Kidney glomerular epithelial cell (primary cell): ENCODE measurements around the gene CRB2.

Source experiments
- DNase-seq: peaks from one replicate; lab custom pipeline; 2025; lab: John Stamatoyannopoulos, UW

The CRB2 gene

DNA sequence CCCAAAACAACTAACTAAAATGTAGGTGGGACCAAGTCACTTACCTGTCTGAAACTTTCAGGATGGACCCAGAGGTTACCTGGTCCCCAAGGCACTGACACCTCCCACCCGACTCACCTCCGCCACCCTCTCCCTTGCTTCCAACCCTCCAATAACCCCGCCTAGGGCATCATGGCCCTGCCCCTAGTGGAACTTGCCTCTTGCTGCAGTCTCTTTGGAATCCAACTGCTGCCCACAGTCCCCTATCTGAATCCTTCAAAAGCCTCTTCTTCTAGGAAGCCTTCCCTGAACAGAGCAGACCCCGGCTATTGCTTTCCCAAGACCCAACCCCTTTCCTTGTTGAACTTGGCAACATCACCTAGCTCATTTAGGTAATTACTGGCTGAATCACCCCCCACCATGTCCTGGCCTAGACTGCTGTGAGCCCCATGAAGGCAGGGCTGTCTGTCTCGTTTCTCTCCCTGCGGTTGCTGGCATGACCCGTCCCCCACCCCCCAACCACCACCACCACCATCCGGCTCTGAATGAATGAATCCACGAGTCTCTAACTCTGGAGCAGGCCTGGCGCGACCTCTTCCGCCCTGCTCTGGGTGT lies 9.4 kb downstream of the CRB2 start:
- DNase-seq, result peak; percentile 30

DNA sequence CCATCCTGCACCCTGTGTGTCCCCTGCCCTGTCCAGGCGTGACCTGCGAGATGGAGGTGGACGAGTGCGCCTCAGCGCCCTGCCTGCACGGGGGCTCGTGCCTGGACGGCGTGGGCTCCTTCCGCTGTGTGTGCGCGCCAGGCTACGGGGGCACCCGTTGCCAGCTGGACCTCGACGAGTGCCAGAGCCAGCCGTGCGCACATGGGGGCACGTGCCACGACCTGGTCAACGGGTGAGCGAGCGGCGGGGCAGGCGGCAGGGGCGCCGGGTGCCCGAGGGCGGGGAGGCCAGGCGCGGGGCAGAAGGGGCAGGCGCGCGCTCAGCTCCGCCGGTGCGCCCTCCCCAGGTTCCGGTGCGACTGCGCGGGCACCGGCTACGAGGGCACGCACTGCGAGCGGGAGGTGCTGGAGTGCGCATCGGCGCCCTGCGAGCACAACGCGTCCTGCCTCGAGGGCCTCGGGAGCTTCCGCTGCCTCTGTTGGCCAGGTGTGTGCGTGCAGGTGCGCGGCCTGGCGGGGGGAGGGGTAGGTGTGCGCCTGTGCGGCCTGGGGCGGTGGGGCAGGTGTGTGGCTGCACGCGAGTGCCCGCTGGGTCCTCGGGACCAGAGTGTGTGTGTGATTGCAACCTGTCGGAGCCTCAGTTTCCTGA lies 10.0 kb downstream of the CRB2 start:
- DNase-seq, result no peak

DNA sequence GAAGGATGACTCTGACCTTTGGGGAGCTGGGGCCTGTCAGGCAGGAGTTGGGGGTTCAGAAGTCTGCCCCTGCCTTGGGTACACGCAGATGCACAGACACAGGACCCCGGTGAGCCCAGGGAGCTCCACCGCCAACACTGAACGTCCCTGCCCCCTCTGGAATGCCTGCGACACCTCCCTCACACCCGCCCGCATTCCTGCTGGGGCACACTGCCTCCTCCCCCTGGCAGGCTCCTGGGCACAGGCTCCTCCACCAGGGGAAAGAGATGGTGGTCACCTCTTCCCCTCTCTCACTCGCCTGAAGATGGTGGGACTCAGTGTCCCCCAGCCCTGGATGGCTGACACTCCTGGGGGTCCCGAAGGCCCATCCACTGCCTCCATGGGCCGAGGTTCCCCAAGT lies 12.0 kb downstream of the CRB2 start:
- DNase-seq, result peak; percentile 56

DNA sequence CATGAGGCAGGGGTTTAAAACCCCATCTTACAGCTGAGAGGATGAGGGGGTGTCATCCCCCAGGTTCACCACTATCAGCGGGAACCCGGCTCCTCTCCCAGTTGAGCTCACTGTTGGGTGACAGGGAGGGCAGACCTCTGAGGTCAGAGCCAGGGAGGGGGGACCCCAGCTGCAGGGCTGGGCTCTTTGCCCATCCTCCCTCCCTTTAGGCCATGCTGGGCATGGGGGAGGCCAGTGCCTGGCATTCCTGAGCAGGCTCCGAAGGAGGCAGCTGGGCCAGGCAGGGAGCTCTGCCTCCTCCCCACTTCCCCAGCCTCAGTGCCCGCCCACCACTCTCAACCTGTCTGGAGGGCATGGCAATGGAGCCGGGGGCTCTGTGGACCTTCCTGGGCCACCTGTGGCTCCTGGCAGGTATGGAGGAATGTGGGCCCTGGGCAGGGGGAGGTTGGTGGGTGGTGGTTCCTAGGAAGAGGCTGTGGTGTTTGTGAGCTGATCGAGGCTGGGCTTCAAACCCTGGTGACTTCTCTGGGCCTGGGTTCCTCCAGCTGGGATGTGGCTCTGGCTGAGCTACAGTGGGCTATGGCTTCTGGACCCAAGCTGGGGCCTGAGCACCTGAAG lies 12.6 kb downstream of the CRB2 start:
- DNase-seq, result peak; percentile 41

DNA sequence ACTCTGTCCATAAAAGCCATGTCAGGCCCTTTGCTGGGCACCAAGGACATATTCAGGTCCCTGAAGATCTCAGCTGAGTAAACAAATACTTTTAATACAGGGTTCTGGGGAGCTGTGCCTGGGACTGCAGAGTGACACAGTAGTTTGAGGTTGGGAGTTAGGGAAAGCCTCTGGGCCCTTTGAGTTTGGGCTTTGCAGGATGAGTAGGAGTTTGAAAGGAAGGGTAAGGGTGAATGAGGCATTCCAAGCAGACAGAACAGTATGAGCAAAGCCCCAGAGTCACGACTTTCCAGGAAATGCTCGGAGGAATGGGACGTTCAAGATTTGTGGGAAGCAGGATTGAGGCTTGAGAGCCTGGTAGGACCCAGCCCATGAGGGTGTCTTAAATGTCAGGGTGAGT lies 13.3 kb downstream of the CRB2 start:
- no peak for DNase-seq

DNA sequence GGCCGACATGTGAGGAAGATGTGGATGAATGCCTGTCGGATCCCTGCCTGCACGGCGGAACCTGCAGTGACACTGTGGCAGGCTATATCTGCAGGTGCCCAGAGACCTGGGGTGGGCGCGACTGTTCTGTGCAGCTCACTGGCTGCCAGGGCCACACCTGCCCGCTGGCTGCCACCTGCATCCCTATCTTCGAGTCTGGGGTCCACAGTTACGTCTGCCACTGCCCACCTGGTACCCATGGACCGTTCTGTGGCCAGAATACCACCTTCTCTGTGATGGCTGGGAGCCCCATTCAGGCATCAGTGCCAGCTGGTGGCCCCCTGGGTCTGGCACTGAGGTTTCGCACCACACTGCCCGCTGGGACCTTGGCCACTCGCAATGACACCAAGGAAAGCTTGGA lies 14.1 kb downstream of the CRB2 start:
- DNase-seq, result no peak

DNA sequence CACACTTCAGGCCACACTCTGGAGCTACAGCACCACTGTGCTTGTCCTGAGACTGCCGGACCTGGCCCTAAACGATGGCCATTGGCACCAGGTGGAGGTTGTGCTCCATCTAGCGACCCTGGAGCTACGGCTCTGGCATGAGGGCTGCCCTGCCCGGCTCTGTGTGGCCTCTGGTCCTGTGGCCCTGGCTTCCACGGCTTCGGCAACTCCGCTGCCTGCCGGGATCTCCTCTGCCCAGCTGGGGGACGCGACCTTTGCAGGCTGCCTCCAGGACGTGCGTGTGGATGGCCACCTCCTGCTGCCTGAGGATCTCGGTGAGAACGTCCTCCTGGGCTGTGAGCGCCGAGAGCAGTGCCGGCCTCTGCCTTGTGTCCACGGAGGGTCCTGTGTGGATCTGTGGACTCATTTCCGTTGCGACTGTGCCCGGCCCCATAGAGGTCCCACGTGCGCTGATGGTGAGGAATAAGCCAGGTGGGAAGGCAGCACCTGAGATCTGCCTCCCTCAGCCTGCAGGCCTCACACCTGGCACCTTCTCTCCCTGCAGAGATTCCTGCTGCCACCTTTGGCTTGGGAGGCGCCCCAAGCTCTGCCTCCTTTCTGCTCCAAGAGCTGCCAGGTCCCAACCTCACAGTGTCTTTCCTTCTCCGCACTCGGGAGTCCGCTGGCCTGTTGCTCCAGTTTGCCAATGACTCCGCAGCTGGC lies 14.7 kb downstream of the CRB2 start:
- no peak for DNase-seq

DNA sequence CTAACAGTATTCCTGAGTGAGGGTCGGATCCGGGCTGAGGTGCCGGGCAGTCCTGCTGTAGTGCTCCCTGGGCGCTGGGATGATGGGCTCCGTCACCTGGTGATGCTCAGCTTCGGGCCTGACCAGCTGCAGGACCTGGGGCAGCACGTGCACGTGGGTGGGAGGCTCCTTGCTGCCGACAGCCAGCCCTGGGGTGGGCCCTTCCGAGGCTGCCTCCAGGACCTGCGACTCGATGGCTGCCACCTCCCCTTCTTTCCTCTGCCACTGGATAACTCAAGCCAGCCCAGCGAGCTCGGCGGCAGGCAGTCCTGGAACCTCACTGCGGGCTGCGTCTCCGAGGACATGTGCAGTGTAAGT lies 15.2 kb downstream of the CRB2 start:
- DNase-seq, result no peak

DNA sequence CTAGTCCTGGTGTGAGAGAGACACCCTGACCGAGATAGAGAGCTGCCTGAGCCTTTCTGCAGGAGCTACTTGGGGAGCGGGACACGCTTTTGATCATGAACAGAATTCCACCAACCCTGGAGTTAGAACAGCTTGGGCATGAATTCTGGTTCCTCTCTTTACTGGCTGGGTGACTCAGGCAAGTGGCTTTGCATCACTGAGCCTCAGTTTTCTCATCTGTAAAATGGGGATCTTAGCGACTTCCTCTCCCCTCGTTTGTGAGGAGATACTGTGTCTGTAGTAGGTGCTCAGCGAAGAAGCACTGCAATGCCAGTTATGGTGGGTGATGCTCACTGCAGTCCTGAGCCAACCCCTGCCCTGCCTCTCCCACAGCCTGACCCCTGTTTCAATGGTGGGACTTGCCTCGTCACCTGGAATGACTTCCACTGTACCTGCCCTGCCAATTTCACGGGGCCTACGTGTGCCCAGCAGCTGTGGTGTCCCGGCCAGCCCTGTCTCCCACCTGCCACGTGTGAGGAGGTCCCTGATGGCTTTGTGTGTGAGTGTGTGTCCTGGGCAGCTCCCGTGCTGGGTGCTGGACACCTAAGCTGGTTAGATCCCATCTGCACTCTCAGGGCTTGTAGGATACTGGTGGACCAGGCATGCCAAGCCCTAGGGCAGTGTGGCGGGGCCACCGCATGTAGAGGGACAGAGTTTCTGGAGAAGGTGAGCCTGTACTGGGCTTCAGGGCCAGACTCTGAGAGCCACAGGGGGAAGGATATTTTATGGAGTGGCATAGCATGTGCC lies 16.0 kb downstream of the CRB2 start:
- DNase-seq, result no peak

DNA sequence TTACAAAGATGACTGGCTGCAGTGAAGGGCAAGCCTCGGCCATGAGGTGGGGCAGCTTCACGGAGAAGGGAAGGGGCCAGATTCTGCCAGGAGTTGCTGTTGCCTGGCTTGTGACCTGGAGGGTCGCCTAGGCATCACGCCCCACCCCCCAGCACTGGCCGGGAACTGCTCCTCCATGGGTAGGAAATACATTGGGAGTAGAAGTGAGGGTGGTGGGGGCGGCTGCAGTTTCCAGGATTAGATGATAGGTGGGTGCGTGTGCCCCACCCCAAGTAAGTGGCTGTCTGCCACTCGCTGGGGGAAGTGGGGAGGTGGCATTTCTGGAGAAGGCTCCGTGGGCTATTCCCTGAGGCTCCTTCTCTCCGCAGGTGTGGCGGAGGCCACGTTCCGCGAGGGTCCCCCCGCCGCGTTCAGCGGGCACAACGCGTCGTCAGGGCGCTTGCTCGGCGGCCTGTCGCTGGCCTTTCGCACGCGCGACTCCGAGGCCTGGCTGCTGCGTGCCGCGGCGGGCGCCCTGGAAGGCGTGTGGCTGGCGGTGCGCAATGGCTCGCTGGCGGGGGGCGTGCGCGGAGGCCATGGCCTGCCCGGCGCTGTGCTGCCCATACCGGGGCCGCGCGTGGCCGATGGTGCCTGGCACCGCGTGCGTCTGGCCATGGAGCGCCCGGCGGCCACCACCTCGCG lies 16.9 kb downstream of the CRB2 start:
- no peak for DNase-seq

DNA sequence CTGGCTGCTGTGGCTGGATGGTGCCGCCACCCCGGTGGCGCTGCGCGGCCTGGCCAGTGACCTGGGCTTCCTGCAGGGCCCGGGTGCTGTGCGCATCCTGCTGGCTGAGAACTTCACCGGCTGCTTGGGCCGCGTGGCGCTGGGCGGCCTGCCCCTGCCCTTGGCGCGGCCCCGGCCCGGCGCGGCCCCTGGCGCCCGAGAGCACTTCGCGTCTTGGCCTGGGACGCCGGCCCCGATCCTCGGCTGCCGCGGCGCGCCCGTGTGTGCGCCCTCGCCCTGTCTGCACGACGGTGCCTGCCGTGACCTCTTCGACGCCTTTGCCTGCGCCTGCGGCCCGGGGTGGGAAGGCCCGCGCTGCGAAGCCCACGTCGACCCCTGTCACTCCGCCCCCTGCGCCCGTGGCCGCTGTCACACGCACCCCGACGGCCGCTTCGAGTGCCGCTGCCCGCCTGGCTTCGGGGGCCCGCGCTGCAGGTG lies 17.5 kb downstream of the CRB2 start:
- no peak for DNase-seq

DNA sequence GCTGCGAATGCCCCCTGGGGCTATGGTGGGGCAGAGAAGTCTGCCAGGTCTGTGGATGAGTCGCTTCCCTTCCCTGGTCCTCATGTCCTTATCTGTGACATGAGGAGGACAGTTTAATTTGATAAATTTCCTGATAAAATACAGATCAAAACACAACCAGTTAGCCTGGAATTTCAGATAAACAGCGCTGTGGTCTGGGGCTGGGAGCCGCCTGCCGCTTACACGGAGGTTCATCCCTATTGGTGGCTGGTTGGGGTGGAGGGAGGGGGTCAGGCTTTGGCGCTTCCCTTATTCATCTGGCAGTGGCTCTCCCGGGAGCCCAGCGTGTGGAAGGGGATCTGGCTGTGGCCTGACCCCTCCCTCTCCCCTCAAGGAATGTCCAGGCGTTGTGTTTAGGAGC lies 17.9 kb downstream of the CRB2 start:
- DNase-seq, result no peak

DNA sequence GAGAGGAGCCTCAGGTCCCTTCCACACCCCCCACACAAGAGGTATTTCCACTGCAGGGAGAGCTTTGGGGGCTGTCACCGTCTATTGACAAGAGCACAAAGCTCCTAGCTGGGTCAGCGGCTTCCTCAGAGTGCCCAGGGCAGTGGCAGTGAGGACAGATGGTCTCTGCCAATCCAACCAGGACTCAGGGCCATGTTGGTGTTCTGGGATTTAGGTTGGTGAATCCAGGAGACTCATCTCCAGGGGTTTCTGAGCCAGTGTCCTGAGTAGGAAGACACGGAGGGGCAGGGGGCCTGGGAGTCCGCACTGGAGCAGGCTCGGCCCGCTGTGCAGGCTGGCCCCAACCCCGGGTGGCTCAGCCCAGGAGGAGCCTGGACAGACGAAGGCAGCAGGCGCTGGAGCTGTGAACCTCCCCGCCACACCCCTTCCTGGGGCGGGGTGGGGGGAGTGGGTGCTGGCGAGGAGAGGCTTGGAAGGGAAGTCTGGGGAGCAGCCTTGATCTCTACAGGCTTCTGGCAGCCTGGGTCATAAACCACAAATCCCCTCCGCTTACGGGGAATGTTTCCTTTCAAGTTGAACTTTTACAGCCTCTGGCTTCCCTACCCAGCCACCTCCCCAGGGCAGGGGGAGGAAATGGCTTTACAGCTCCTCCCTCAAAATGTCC lies 19.6 kb downstream of the CRB2 start:
- peak; percentile 82 for DNase-seq

DNA sequence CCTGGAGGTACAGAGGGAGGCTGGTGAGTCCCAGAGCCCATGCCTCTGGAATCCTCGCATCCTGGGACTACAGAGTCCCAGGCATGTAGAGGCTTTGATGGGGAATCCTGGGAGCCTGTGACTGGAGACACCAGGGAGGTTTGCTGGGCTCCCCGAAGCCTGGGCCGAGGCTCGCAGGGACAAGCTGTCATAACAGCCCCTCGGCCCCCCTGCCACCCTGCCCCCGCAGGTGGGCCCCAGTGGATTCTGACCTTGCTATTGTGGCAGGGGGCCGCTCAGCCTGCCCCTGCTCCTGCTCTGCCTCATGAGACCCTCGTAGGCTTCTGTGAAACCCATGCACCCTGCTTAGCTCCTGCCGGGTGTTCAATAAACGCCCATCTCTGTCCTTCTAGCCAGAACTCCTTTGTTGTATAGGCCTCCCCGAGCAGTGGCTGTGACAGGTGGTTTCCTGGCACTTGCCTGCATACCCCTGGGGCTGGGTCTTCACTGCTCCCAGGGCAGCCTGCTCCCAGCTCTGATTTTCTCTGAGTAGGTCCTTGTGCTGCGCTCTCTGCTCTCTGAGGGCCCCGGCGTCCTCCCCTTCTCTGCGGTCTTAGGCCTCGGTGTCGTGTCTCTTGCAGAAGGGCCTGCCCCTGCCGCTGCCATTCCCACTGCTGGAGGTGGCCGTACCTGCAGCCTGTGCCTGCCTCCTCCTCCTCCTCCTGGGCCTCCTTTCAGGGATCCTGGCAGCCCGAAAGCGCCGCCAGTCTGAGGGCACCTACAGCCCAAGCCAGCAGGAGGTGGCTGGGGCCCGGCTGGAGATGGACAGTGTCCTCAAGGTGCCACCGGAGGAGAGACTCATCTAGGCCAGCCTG lies 20.4 kb downstream of the CRB2 start:
- DNase-seq, result no peak

DNA sequence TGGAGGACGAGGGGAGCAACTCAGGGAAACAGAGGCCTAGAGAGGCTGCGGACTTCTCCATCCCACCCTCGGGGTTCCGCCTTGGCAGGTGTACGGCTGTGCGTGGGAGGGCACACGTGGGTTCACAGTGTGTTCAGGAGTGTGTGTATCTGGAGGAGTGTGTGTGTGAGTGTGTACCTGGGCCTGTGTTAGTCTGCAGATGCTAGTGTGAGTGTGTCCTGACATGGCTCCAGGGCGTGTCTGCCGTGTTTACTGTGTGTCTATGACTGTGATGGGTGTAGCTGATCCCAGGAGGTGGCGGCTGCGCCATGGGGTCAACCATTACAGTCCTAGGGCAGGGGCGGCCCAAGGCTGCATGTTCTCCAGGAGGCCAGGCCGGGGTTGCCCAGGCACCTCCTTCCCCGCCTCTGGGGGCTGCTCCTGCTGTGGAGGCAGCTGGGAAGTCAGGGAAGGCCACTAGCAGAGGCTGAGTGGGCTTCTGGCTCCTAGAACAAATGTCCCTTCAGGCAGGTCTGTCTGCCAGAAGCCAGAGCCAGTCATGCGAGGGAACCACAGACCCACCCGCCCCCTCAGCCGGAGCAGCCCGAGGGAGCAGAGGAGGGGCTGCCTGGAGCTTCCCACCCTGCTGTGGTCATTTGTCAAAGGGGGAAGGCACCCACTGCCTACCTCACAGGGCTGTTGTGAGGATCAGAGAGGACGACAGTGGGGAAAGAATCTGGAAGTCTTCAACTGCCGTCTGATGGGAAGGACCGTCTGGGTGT lies 21.4 kb downstream of the CRB2 start:
- no peak for DNase-seq

DNA sequence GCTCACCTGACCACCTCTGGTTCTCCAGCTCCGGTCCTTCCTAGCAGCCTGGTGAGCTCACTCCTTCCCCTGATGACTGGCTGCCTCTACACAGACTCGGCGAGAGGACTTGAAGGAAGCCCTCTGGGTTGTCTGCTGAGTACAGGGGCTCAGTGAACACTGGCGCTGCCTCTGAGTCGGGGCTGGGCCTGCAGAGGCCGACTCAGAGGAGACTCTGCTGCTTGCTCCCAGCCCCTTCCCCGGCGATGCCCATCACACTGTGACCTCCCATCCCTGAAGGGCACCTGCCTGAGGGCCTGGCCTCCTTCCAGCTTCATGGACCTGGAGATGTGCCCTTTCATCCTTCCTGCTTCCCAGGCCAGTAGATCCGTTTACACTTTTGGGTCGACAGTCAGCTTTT lies 22.0 kb downstream of the CRB2 start:
- no peak for DNase-seq

DNA sequence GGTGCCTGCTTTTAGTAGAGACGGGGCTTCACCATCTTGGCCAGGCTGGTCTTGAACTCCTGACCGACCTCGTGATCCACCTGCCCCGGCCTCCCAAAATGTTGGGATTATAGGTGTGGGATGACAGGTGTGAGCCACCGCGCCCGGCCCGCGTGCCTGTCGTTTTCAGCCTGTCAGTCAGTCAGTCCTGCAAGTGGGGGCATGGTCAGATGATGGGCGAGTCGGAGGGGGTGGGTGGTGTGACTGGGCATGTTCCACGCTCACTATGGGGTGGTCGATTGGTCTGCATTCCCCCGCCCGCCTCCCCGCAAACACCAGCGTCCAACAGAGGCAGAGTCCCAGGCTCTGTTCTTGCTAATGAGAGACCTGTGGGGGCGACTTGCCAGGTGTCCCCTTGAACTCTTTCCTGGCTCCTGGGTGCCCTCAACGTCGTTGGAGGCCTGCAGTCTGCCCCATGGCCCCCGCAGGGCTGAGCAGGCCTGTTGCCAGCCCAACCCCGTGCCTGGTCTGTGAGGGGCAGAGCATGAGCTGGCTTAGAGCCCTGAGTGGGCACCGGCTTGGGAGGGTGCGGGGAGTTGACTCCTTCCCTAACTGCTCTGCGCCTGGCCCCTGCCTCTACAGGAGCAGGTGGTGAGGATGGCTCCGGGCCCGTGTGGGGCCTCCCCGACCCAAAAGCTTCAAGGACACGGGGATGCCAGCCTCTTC lies 23.1 kb downstream of the CRB2 start:
- no peak for DNase-seq

DNA sequence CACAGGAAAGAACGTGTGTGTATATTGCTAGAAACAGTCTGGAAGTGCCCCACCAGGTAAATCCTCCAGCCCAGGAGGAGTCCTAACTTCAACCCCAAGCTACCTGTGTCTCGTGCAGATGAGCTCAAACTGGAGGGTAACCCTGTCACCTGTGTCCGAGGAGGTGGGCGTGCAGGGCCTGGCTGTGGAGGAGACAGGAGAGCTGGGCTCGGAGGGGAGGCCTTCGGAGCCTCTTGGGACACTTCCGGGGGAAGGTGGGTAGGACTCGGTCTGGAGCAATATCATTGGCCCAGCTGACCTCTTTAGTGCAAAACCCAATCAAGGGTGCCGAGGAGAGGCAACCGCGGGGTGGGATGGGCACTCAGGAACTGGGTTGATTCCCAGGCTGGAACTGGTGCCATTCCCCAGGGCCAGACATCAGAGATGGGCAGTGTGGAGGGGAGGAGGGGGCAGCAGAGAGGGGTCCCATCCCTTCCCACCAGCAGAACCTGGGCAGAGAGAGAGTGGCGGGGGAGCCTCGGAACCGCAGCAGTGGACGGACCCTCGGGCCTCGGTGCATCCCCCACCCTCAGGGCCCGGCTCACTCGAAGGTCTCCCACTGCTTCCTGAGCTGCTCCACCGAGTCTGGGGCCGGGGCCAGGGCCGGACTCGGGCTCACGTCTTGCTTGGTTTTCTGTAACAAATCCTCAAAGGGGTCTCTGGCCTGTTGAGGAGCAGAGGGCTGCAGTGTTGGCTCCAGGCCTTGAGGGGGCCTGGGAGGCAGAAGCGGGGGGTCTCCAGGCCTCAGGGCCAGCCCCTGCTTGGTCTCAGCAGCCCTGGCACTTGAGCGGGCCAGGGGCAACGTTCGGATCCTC lies 25.1 kb downstream of the CRB2 start:
- DNase-seq, result no peak
